Right atrium auricular region (tissue), 2 donors: ENCODE results near the gene DLG1. TPM values are rescaled to one million over a fixed set of nuclear protein-coding genes. Genes with fewer than 3 reads are reported as not detected.

ENCODE experiments used
- DNase-seq: peaks from one replicate; pipeline ENCODE4 v3.0.0-alpha.2; 2019; ENCODE audit warnings: low spot score
- H3K27ac ChIP-seq, 2 donors: fragments of 200-600 bp; sonication (generic); 1 replicate in 1 of 2; 2 replicates in 1 of 2; pipeline ENCODE4 v1.5.1; 2016 to 2019
- H3K27me3 ChIP-seq, 2 donors: fragments of 200-600 bp; sonication (generic); one replicate each; pipeline versions ENCODE4 v1.5.1 to v1.6.0; 2017 to 2019
- H3K36me3 ChIP-seq: fragments of 200-600 bp; sonication (generic); one replicate; pipeline ENCODE4 v1.5.1; 2016
- H3K4me1 ChIP-seq, 2 donors: fragments of 200-600 bp; sonication (generic); one replicate each; pipeline versions ENCODE4 v1.5.1 to v1.6.0; 2017 to 2019
- H3K4me3 ChIP-seq, 2 donors: fragments of 200-600 bp; sonication (generic); 1 replicate in 1 of 2; 2 replicates in 1 of 2; pipeline ENCODE4 v1.5.1; 2017 to 2019; ENCODE audit warnings: mild to moderate bottlenecking in 1 of 2, moderate library complexity in 1 of 2
- H3K9me3 ChIP-seq, 2 donors: fragments of 200-600 bp; sonication (generic); one replicate each; pipeline ENCODE4 v1.5.1; 2019
- total RNA-seq, 2 donors: library from RNA; depleted of rRNA; stranded (reverse); fragments of >200 nt; gene quantifications; one replicate each; pipeline ENCODE4 v1.1.0, GENCODE V29; 2016
- TF ChIP-seq, protein P1 (sequence below), 2 donors: fragments of 200-600 bp; sonication (generic); IDR thresholded peaks; one replicate each; pipeline ENCODE4 v1.5.1; 2019; ENCODE audit warnings: antibody characterized with exemption in 2 of 2

DLG1 gene
- total RNA-seq, 2 donors from 2014 or later, result 24.4 to 49.9 TPM

DNA sequence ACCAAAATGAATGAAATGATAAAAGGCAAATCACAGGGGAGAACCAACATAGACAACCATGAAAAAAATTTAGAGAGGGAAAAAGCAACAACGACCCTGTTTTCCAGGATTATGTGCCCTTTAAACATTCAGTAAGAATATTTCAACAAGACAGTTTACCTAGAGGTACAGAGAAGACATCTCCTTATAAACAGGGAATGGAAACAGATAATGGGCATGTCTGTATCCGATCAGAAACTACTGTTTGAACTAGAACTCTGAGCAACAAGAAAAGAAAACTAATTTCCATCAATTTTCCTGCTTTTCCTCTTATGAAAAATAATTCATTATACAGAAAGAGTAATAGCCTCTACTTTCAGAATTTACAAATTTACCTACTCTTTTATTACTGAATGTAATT lies 39.3 kb downstream of the DLG1 start:
- H3K9me3 ChIP-seq, result no peaks in the 10 kb centered on the region
- no peak for DNase-seq
- TF ChIP-seq, protein P1, sequence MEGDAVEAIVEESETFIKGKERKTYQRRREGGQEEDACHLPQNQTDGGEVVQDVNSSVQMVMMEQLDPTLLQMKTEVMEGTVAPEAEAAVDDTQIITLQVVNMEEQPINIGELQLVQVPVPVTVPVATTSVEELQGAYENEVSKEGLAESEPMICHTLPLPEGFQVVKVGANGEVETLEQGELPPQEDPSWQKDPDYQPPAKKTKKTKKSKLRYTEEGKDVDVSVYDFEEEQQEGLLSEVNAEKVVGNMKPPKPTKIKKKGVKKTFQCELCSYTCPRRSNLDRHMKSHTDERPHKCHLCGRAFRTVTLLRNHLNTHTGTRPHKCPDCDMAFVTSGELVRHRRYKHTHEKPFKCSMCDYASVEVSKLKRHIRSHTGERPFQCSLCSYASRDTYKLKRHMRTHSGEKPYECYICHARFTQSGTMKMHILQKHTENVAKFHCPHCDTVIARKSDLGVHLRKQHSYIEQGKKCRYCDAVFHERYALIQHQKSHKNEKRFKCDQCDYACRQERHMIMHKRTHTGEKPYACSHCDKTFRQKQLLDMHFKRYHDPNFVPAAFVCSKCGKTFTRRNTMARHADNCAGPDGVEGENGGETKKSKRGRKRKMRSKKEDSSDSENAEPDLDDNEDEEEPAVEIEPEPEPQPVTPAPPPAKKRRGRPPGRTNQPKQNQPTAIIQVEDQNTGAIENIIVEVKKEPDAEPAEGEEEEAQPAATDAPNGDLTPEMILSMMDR (IDR thresholded peaks at IDR 0.05), result no peak
- H3K4me3 ChIP-seq, result no peak overlapping the region
- no peaks in the 10 kb centered on the region for H3K36me3 ChIP-seq
- peaks cover 0 to 6% of the 10 kb centered on the region in 2 donors for H3K4me1 ChIP-seq
- H3K27ac ChIP-seq, result no peak overlapping the region
- H3K27me3 ChIP-seq, result no peaks in the 10 kb centered on the region

DNA sequence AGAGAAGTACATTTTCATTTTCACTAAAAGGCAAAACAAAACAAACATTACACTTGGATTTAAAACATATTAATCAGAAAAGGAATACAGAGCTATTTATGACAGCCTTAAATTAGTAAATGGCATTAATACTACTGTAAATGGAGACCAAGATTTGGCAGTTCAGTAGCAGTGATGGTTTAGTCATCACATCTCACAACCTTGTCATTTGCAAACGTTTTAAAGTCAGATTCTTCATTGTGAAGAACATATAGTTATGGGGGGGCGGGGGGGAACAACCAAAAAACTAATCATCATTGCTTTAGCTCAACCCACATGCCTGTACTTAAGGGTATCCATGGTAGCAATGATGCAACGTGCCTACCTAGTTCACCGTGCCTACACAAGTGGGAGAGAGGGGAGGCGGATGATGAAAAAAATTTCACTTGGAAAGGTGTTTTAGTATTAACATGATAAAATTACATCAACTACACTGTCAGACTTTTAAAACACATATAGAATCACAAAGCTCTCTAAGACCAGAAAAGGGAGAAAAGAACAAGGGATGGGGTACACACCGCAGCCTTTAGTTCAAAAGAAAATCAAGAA lies 40.1 kb downstream of the DLG1 start:
- Histone ChIP-seq H3K36me3 (no peaks in the 10 kb centered on the region), H3K4me3 (no peak overlapping the region), H3K9me3 (no peaks in the 10 kb centered on the region), H3K27ac (no peak overlapping the region), H3K27me3 (no peaks in the 10 kb centered on the region), H3K4me1 (peaks cover 0 to 6% of the 10 kb centered on the region in 2 donors)
- TF ChIP-seq, protein P1 (IDR thresholded peaks at IDR 0.05), result no peak
- no peak for DNase-seq

GRCh38 chr3:197257711-197258110 lies 40.7 kb downstream of the DLG1 start:
- peaks cover 0 to 6% of the 10 kb centered on the region in 2 donors for H3K4me1 ChIP-seq
- no peaks in the 10 kb centered on the region for H3K9me3 ChIP-seq
- H3K27me3 ChIP-seq, result no peaks in the 10 kb centered on the region
- H3K4me3 ChIP-seq, result no peak overlapping the region
- DNase-seq, result no peak
- TF ChIP-seq, protein P1 (IDR thresholded peaks at IDR 0.05), result no peak
- no peaks in the 10 kb centered on the region for H3K36me3 ChIP-seq
- H3K27ac ChIP-seq, result no peak overlapping the region

- H3K9me3 ChIP-seq, result no peaks in the 10 kb centered on the region
- no peaks in the 10 kb centered on the region for H3K27me3 ChIP-seq
- no peak for DNase-seq
- H3K36me3 ChIP-seq, result no peaks in the 10 kb centered on the region
- H3K27ac ChIP-seq, result no peak overlapping the region
- H3K4me1 ChIP-seq, result peaks cover 0 to 6% of the 10 kb centered on the region in 2 donors
- TF ChIP-seq, protein P1 (IDR thresholded peaks at IDR 0.05), result peak; percentile 71 to 81
- H3K4me3 ChIP-seq, result no peak overlapping the region
Measured at GRCh38 chr3:197256836-197257444, 41.5 kb downstream of the DLG1 start.

DNA sequence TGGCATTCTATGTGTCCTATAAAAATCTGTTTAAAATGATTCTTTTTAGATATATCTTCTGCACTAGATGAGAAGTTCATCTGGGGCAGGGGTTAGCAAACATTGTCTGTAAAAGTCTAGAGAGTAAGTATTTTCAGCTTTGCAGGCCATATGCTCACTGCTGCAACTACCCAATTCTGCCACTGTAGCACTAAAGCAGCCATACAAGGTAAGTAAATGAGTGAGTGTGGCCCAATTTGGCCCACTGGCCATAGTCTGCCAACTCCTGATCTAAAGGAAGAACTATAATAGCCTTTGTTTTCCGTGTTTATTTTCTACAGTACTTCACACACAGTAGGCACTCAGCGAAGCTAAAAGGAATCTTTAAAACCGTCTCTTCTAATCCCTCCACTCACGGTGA lies 42.3 kb downstream of the DLG1 start:
- no peak overlapping the region for H3K27ac ChIP-seq
- no peaks in the 10 kb centered on the region for H3K9me3 ChIP-seq
- no peak for DNase-seq
- TF ChIP-seq, protein P1 (IDR thresholded peaks at IDR 0.05), result no peak
- H3K36me3 ChIP-seq, result no peaks in the 10 kb centered on the region
- H3K4me1 ChIP-seq, result peaks cover 0 to 6% of the 10 kb centered on the region in 2 donors
- H3K27me3 ChIP-seq, result no peaks in the 10 kb centered on the region
- H3K4me3 ChIP-seq, result no peak overlapping the region
